8988T (cell line): ENCODE data around the gene PPM1L.
"Not testable (repeated sequence)": the region's sequence is repeated elsewhere in the genome, so short reads cannot be mapped to it uniquely, and the experiment has no call there.

Experiments used
- DNase-seq: peaks from one replicate; pipeline ENCODE4 v3.0.0; 2011

The PPM1L gene

GRCh38 chr3:160992712-160993111 is 236.7 kb downstream of the PPM1L start:
- no peak for DNase-seq

- DNase-seq = no peak
Observed at GRCh38 chr3:160996811-160997210, 240.8 kb downstream of the PPM1L start.

- no peak for DNase-seq
Observed at GRCh38 chr3:160998581-160998980, 242.6 kb downstream of the PPM1L start.

GRCh38 chr3:160999274-160999673 is 243.2 kb downstream of the PPM1L start:
- DNase-seq = no peak

GRCh38 chr3:161008086-161008485 is 252.1 kb downstream of the PPM1L start:
- no peak for DNase-seq

- DNase-seq = not testable (repeated sequence)
Observed at GRCh38 chr3:161010151-161010550, 254.1 kb downstream of the PPM1L start.

GRCh38 chr3:161014843-161015749 is 259.1 kb downstream of the PPM1L start:
- no peak for DNase-seq

GRCh38 chr3:161016417-161017313 is 260.6 kb downstream of the PPM1L start:
- no peak for DNase-seq

- no peak for DNase-seq
Observed at GRCh38 chr3:161017971-161018370, 261.9 kb downstream of the PPM1L start.

- DNase-seq = no peak
Observed at GRCh38 chr3:161020256-161020655, 264.2 kb downstream of the PPM1L start.

- DNase-seq = no peak
Observed at GRCh38 chr3:161025911-161026310, 269.9 kb downstream of the PPM1L start.

- no peak for DNase-seq
Observed at GRCh38 chr3:161026612-161027510, 270.8 kb downstream of the PPM1L start.

GRCh38 chr3:161028555-161029153 is 272.6 kb downstream of the PPM1L start:
- DNase-seq = no peak

GRCh38 chr3:161031134-161031533 is 275.1 kb downstream of the PPM1L start:
- DNase-seq = no peak

- not testable (repeated sequence) for DNase-seq
Observed at GRCh38 chr3:161034913-161035550, 279.0 kb downstream of the PPM1L start.

GRCh38 chr3:161035711-161036110 is 279.7 kb downstream of the PPM1L start:
- DNase-seq = no peak

GRCh38 chr3:161038725-161039124 is 282.7 kb downstream of the PPM1L start:
- DNase-seq = no peak

- no peak for DNase-seq
Observed at GRCh38 chr3:161042023-161042501, 286.0 kb downstream of the PPM1L start.

- no peak for DNase-seq
Observed at GRCh38 chr3:161043336-161044035, 287.5 kb downstream of the PPM1L start.

GRCh38 chr3:161049683-161050248 is 293.7 kb downstream of the PPM1L start:
- DNase-seq = no peak
